Measurements from ENCODE around the gene NDUFB1.

Gene NDUFB1

GRCh38 chr14:92121670-92122350, at the start of gene NDUFB1, which contains the start of gene CPSF2:
Gene NDUFB1, minus strand, starts transcription at chr14:92121706. Its CDS starts 4,069 bp downstream, at chr14:92117637.
Gene CPSF2, plus strand, starts transcription at chr14:92121969. Its CDS starts 9,016 bp downstream, at chr14:92130985.
- peak; percentile 83 for DNase-seq (ENCODE audit: low spot score)

GRCh38 chr14:92164958-92165357, 43.5 kb upstream of the NDUFB1 start:
- no peak for DNase-seq (ENCODE audit: low spot score)

- DNase-seq (ENCODE audit: low spot score): no peak
These were observed 40.0 kb upstream of the NDUFB1 start for GRCh38 chr14:92161521-92161920.

GRCh38 chr14:92160619-92161018, 39.1 kb upstream of the NDUFB1 start:
- no peak for DNase-seq (ENCODE audit: low spot score)

GRCh38 chr14:92154283-92154942, 32.9 kb upstream of the NDUFB1 start:
- DNase-seq (ENCODE audit: low spot score): no peak

GRCh38 chr14:92153581-92153980, 32.1 kb upstream of the NDUFB1 start:
- no peak for DNase-seq (ENCODE audit: low spot score)

GRCh38 chr14:92144708-92145107, 23.2 kb upstream of the NDUFB1 start:
- no peak for DNase-seq (ENCODE audit: low spot score)

GRCh38 chr14:92143962-92144361, 22.5 kb upstream of the NDUFB1 start:
- DNase-seq (ENCODE audit: low spot score): no peak

GRCh38 chr14:92143309-92143708, 21.8 kb upstream of the NDUFB1 start:
- DNase-seq (ENCODE audit: low spot score): no peak

GRCh38 chr14:92135269-92135668, 13.8 kb upstream of the NDUFB1 start:
- DNase-seq (ENCODE audit: low spot score): no peak

GRCh38 chr14:92134456-92134855, 12.9 kb upstream of the NDUFB1 start:
- DNase-seq (ENCODE audit: low spot score): no peak

GRCh38 chr14:92122761-92123160, 1.3 kb upstream of the NDUFB1 start:
- DNase-seq (ENCODE audit: low spot score): no peak

GRCh38 chr14:92122351-92122677, 808 bp upstream of the NDUFB1 start:
- DNase-seq (ENCODE audit: low spot score): no peak

- DNase-seq (ENCODE audit: low spot score): no peak
These were observed 268 bp downstream of the NDUFB1 start for GRCh38 chr14:92121207-92121669.

- no peak for DNase-seq (ENCODE audit: low spot score)
These were observed 12.0 kb downstream of the NDUFB1 start for GRCh38 chr14:92109490-92109889.

GRCh38 chr14:92108345-92109254, 12.9 kb downstream of the NDUFB1 start:
- DNase-seq (ENCODE audit: low spot score): no peak

GRCh38 chr14:92106143-92106926, 15.2 kb downstream of the NDUFB1 start, which contains the start of gene ATXN3:
Gene ATXN3, minus strand, starts transcription at chr14:92106582. Its CDS starts 30 bp downstream, at chr14:92106552.
- peak; percentile 91 for DNase-seq (ENCODE audit: low spot score)

GRCh38 chr14:92105893-92106142, 15.7 kb downstream of the NDUFB1 start:
- DNase-seq (ENCODE audit: low spot score): no peak

GRCh38 chr14:92105073-92105892, 16.2 kb downstream of the NDUFB1 start:
- peak; percentile 14 for DNase-seq (ENCODE audit: low spot score)

- DNase-seq (ENCODE audit: low spot score): no peak
These were observed 18.0 kb downstream of the NDUFB1 start for GRCh38 chr14:92103363-92103989.

- no peak for DNase-seq (ENCODE audit: low spot score)
These were observed 21.7 kb downstream of the NDUFB1 start for GRCh38 chr14:92099802-92100201.
